ENCODE results near the gene DTWD2.

- TF ChIP-seq CTCF (IDR thresholded peaks at IDR 0.05) (no peak), POLR2A (IDR thresholded peaks at IDR 0.05) (no peak)
These were observed 179.9 kb downstream of the DTWD2 start for GRCh38 chr5:118808441-118808840.
